Measurements from ENCODE around the gene ITGBL1. TPM values are rescaled to one million over a fixed set of nuclear protein-coding genes. Genes with fewer than 3 reads are reported as not detected.

The ITGBL1 gene
- total RNA-seq, 2 experiments from 2014 or later, result 0.05 TPM; not detected in 1

GRCh38 chr13:101572456-101572855, 120.0 kb downstream of the ITGBL1 start:
- Mint-ChIP-seq H3K4me3 (no peak overlapping the region), H3K36me3 (no peaks in the 10 kb centered on the region), H3K27me3 (no peaks in the 10 kb centered on the region), H3K9me3 (ENCODE audit: low read depth) (no peaks in the 10 kb centered on the region), H3K4me1 (no peaks in the 10 kb centered on the region), H3K27ac (no peak overlapping the region)
- DNase-seq, result no peak
- ATAC-seq, result no peak
- CTCF ChIA-PET, result no interaction called here

- Mint-ChIP-seq H3K36me3 (no peaks in the 10 kb centered on the region), H3K27ac (no peak overlapping the region), H3K9me3 (ENCODE audit: low read depth) (no peaks in the 10 kb centered on the region), H3K27me3 (no peaks in the 10 kb centered on the region), H3K4me3 (no peak overlapping the region), H3K4me1 (no peaks in the 10 kb centered on the region)
- DNase-seq (no peak), ATAC-seq (no peak)
- CTCF ChIA-PET, result no interaction called here
These were observed 123.1 kb downstream of the ITGBL1 start for GRCh38 chr13:101575581-101575980.

GRCh38 chr13:101576455-101576854, 124.0 kb downstream of the ITGBL1 start:
- Mint-ChIP-seq H3K9me3 (ENCODE audit: low read depth) (no peaks in the 10 kb centered on the region), H3K4me3 (no peak overlapping the region), H3K4me1 (no peaks in the 10 kb centered on the region), H3K36me3 (no peaks in the 10 kb centered on the region), H3K27me3 (no peaks in the 10 kb centered on the region), H3K27ac (no peak overlapping the region)
- CTCF ChIA-PET, result no interaction called here
- DNase-seq (no peak), ATAC-seq (no peak)

GRCh38 chr13:101576977-101577376, 124.5 kb downstream of the ITGBL1 start:
- Mint-ChIP-seq H3K27me3 (no peaks in the 10 kb centered on the region), H3K36me3 (no peaks in the 10 kb centered on the region), H3K27ac (no peak overlapping the region), H3K4me1 (no peaks in the 10 kb centered on the region), H3K4me3 (no peak overlapping the region), H3K9me3 (ENCODE audit: low read depth) (no peaks in the 10 kb centered on the region)
- no peak for ATAC-seq
- CTCF ChIA-PET, result no interaction called here
- no peak for DNase-seq

GRCh38 chr13:101579281-101579802, 126.9 kb downstream of the ITGBL1 start:
- no peaks in the 10 kb centered on the region for H3K9me3 Mint-ChIP-seq (ENCODE audit: low read depth)
- no peaks in the 10 kb centered on the region for H3K27me3 Mint-ChIP-seq
- no peaks in the 10 kb centered on the region for H3K36me3 Mint-ChIP-seq
- no peak overlapping the region for H3K27ac Mint-ChIP-seq
- no peak overlapping the region for H3K4me3 Mint-ChIP-seq
- DNase-seq, result no peak
- no peaks in the 10 kb centered on the region for H3K4me1 Mint-ChIP-seq
- ATAC-seq, result no peak
- CTCF ChIA-PET, result no interaction called here

GRCh38 chr13:101584331-101584730, 131.9 kb downstream of the ITGBL1 start:
- CTCF ChIA-PET, result no interaction called here
- H3K9me3 Mint-ChIP-seq (ENCODE audit: low read depth), result no peaks in the 10 kb centered on the region

GRCh38 chr13:101590479-101590878, 138.0 kb downstream of the ITGBL1 start:
- ATAC-seq, result no peak
- CTCF ChIA-PET, result no interaction called here
- H3K4me3 Mint-ChIP-seq, result no peak overlapping the region
- no peaks in the 10 kb centered on the region for H3K36me3 Mint-ChIP-seq
- peaks cover 7% of the 10 kb centered on the region for H3K27me3 Mint-ChIP-seq
- H3K27ac Mint-ChIP-seq, result no peak overlapping the region
- H3K4me1 Mint-ChIP-seq, result peaks cover 2% of the 10 kb centered on the region
- DNase-seq, result no peak
- no peaks in the 10 kb centered on the region for H3K9me3 Mint-ChIP-seq (ENCODE audit: low read depth)

More at GRCh38 chr13:101584331-101584730, 131.9 kb downstream of the ITGBL1 start:
- Mint-ChIP-seq H3K36me3 (no peaks in the 10 kb centered on the region), H3K27ac (no peak overlapping the region), H3K4me3 (no peak overlapping the region), H3K27me3 (peaks cover 5% of the 10 kb centered on the region), H3K4me1 (no peaks in the 10 kb centered on the region)
- no peak for ATAC-seq
- DNase-seq, result no peak

- ATAC-seq (no peak), DNase-seq (no peak)
- H3K4me3 Mint-ChIP-seq, result no peak overlapping the region
- H3K27me3 Mint-ChIP-seq, result no peaks in the 10 kb centered on the region
- H3K36me3 Mint-ChIP-seq, result no peaks in the 10 kb centered on the region
- CTCF ChIA-PET, result no interaction called here
- no peak overlapping the region for H3K27ac Mint-ChIP-seq
- peaks cover 2% of the 10 kb centered on the region for H3K4me1 Mint-ChIP-seq
- H3K9me3 Mint-ChIP-seq (ENCODE audit: low read depth), result no peaks in the 10 kb centered on the region
These were observed 142.5 kb downstream of the ITGBL1 start for GRCh38 chr13:101594936-101595335.

GRCh38 chr13:101596803-101597202, 144.3 kb downstream of the ITGBL1 start:
- Mint-ChIP-seq H3K27ac (no peak overlapping the region), H3K4me1 (peaks cover 2% of the 10 kb centered on the region), H3K27me3 (peaks cover 4% of the 10 kb centered on the region), H3K9me3 (ENCODE audit: low read depth) (no peaks in the 10 kb centered on the region), H3K4me3 (no peak overlapping the region), H3K36me3 (no peaks in the 10 kb centered on the region)
- ATAC-seq (no peak), DNase-seq (no peak)
- CTCF ChIA-PET, result no interaction called here

GRCh38 chr13:101611491-101612475, 159.3 kb downstream of the ITGBL1 start:
- DNase-seq (no peak), ATAC-seq (no peak)
- Mint-ChIP-seq H3K9me3 (ENCODE audit: low read depth) (no peaks in the 10 kb centered on the region), H3K36me3 (no peaks in the 10 kb centered on the region), H3K27me3 (peaks cover 3% of the 10 kb centered on the region), H3K4me3 (no peak overlapping the region), H3K4me1 (no peaks in the 10 kb centered on the region), H3K27ac (no peak overlapping the region)
- CTCF ChIA-PET, result no interaction called here

- CTCF ChIA-PET, result no interaction called here
- no peaks in the 10 kb centered on the region for H3K36me3 Mint-ChIP-seq
- ATAC-seq (no peak), DNase-seq (no peak)
- H3K9me3 Mint-ChIP-seq (ENCODE audit: low read depth), result no peaks in the 10 kb centered on the region
- H3K4me1 Mint-ChIP-seq, result no peaks in the 10 kb centered on the region
- peaks cover under 1% of the 10 kb centered on the region for H3K27me3 Mint-ChIP-seq
- H3K27ac Mint-ChIP-seq, result no peak overlapping the region
- H3K4me3 Mint-ChIP-seq, result no peak overlapping the region
These were observed 160.3 kb downstream of the ITGBL1 start for GRCh38 chr13:101612735-101613134.

GRCh38 chr13:101614491-101614890, 162.0 kb downstream of the ITGBL1 start:
- Mint-ChIP-seq H3K4me1 (peaks cover 11% of the 10 kb centered on the region), H3K9me3 (ENCODE audit: low read depth) (no peaks in the 10 kb centered on the region), H3K27ac (no peak overlapping the region), H3K4me3 (no peak overlapping the region), H3K27me3 (no peaks in the 10 kb centered on the region), H3K36me3 (no peaks in the 10 kb centered on the region)
- CTCF ChIA-PET, result no interaction called here
- ATAC-seq (no peak), DNase-seq (no peak)

GRCh38 chr13:101618440-101619187, 166.1 kb downstream of the ITGBL1 start:
- CTCF ChIA-PET, result no interaction called here
- Mint-ChIP-seq H3K36me3 (no peaks in the 10 kb centered on the region), H3K9me3 (ENCODE audit: low read depth) (no peaks in the 10 kb centered on the region), H3K4me1 (peaks cover 22% of the 10 kb centered on the region), H3K27ac (peak overlapping the region; percentile 82), H3K4me3 (peak overlapping the region; percentile 42), H3K27me3 (no peaks in the 10 kb centered on the region)
- ATAC-seq, result peak; percentile 97
- peak; percentile 55 for DNase-seq

GRCh38 chr13:101621099-101621498, 168.6 kb downstream of the ITGBL1 start:
- no peak overlapping the region for H3K27ac Mint-ChIP-seq
- H3K27me3 Mint-ChIP-seq, result no peaks in the 10 kb centered on the region
- DNase-seq (no peak), ATAC-seq (no peak)
- CTCF ChIA-PET, result no interaction called here
- H3K36me3 Mint-ChIP-seq, result no peaks in the 10 kb centered on the region
- H3K4me3 Mint-ChIP-seq, result no peak overlapping the region
- H3K4me1 Mint-ChIP-seq, result peaks cover 43% of the 10 kb centered on the region
- no peaks in the 10 kb centered on the region for H3K9me3 Mint-ChIP-seq (ENCODE audit: low read depth)

Measured in activated CD8-positive, alpha-beta memory T cell treated with anti-CD3 and anti-CD28 coated beads, Interleukin-2, amount 10 ng/mL, durations not matched to agents 7 days and 5 days (primary cell).